Left cardiac atrium (tissue), 4 donors: ENCODE data around the gene LOXHD1. TPM values are rescaled to one million over a fixed set of nuclear protein-coding genes. Genes with fewer than 3 reads are reported as not detected.

Experiments used
- ATAC-seq, 2 donors: fragments of 200-7000 bp; cut with Tn5 transposase; one replicate each; pipeline ENCODE4 v1.9.1; 2020; ENCODE audit warnings: mild to moderate bottlenecking in 2 of 2, moderate library complexity in 2 of 2
- DNase-seq: peaks from one replicate; pipeline ENCODE4 v3.0.0-alpha.2; 2020
- intact Hi-C, 2 donors: fragments of 100-400 bp; cut with DNase I; formaldehyde crosslinking; loops; one replicate each; pipeline versions ENCODE4 v1.14.1 to v1.15.1; 2022 to 2023
- total RNA-seq, 2 donors: library from RNA; stranded (reverse); fragmentation: NEBNext Ultra II Directional; extraction: Animal tissue kit (Norgen Biotek cat#: 25700); gene quantifications; one replicate each; pipeline ENCODE4 v1.2.1, GENCODE V29; 2021
- donor health status: DM: no; HTN: yes; CAD: no.
- donor health status: DM: no; HTN: yes; CAD: no; lungs with severe emphysema.
- donor health status: DM: yes; HTN: yes; CAD: no.
- donor health status: Dilated cardiomyopathy.

The LOXHD1 gene
- total RNA-seq, 2 donors from 2014 or later, result 0.24 to 0.59 TPM

DNA sequence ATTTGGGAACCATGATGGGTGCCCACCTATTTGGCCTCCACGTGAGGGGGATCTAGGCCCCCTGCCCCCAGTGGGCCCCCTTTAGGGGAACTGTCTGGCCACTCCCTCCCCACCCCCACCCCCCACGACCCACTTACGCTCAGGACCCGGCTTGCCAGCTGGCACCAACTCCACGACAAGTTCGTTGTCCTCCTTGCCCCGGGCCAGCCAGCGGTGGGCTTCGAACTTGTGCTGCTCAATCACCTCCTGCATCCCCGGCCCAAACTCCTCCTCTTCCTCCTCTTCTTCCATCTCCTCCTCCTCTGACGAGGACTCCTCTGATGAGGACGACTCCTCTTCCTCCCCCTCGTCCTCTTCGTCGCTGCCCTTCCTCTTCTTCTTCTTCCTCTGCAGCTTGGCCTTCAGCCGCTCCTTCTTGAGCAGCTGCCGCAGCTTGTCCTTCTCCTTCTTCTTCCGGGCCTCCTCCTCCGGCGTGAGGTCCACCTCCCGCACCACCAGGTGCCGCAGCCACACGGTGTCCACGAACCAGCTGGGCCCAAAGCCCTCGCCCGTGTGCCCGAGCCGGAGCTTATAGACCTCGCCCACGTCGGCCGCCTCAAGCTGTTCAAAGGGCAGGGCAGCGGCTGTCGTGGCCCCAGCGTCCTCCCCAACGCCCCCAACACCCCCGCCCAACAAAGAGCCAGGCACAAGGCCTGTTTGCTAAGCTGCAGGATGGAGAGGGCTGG, 96.9 kb downstream of the LOXHD1 start:
- intact Hi-C loops, result loop anchor here in 1 of 2 donors (5.0 kb wide), 1 partner anchor 97 kb away; the partner anchor contains the start of gene LOXHD1
- no peak for DNase-seq
- no peak for ATAC-seq

DNA sequence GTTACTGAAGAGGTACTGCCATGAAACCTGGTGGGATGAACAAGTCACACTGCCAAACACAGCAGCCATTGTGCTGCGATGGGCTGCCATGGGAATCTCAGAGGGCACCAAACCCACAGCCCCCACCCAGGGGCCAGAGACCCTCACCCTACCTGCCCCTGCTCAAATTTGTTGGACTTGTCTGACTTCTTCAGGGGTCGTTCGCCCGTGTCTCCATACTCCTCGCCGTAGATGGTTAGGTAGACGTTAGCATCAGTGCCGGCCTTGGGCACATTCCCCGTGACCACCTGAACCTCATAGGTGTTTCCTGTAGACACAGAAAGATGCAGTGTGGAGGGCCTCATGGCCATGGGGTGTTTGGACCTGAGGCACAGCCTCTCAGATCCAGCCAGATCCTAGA, 97.7 kb downstream of the LOXHD1 start:
- ATAC-seq, result no peak
- DNase-seq, result no peak
- intact Hi-C loops, result loop anchor here in 1 of 2 donors (5.0 kb wide), 1 partner anchor 98 kb away; the partner anchor contains the start of gene LOXHD1

DNA sequence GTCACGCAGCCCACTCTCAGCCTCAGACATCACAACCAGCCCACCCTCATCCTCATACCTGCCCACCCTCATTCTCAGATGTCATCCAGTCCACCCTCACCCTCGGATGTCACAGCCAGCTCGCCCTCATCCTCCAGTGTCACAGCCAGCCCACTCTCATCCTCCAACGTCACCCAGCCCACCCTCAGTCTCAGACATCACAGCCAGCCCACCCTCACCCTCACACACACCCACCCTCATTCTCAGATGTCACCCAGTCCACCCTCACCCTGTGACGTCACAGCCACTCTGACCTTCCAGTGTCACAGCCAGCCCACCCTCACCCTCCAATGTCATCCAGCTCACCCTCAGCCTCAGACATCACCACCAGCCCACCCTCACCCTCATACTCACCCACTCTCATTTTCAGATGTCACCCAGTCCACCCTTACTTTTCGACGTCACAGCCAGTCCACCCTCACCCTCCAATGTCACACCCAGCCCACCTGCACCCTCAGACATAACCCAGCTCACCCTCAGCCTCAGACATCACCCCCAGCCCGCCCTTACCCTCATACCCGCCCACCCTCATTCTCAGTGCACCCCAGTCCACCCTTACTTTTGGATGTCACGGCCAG, 100.3 kb downstream of the LOXHD1 start:
- ATAC-seq (no peak), DNase-seq (no peak)
- intact Hi-C loops, result loop anchor here in 1 of 2 donors (5.0 kb wide), 1 partner anchor 101 kb away; the partner anchor contains the start of gene LOXHD1

DNA sequence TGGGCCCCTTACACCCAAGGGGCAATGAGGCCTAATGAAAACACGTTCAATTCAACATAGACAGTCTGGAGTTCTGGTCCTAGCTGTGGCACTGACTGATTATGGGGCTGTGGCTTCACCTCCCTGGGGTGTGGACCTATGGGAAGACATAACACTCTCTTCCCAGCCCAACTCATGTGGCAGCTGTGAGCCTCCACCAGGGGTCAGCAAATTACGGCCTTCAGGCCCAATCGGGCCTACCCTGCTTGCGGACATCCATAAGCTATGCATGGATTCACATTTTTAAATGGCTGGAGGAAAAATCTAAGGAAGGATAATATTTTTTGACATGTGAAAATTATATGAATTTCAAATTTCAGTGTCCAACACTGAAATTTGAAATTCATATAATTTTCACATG, 101.3 kb downstream of the LOXHD1 start:
- intact Hi-C loops, result loop anchor here (2.0 to 5.0 kb wide), 2 partner anchors 102 to 103 kb away; partner anchors contain the start of gene LOXHD1 (in 1 of the 2)
- DNase-seq (no peak), ATAC-seq (peak; percentile 44 to 65)

DNA sequence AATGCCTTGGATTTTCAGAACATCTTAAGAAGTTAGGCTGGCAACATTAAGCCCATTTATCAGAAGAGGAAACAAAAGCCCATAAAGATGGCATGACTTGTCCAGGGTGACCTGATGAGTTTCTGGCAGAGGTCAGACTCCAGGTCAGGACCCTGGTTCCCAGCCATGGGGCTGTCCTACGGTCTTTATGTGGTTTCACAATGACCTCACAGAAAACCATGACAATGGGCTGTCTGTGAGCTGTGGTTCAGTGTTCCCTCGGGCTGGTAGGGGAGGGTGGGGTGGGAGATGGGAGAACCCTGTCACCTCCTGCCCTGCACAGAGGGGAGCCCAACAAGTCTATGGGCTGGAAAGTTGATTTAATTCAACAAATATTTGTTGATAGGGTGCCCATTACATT, 101.8 kb downstream of the LOXHD1 start:
- DNase-seq (no peak), ATAC-seq (peak in 1 of 2 donors; percentile 22)
- intact Hi-C loops, result loop anchor here (2.0 to 5.0 kb wide), 2 partner anchors 102 to 104 kb away; partner anchors contain the start of gene LOXHD1 (in 1 of the 2)

DNA sequence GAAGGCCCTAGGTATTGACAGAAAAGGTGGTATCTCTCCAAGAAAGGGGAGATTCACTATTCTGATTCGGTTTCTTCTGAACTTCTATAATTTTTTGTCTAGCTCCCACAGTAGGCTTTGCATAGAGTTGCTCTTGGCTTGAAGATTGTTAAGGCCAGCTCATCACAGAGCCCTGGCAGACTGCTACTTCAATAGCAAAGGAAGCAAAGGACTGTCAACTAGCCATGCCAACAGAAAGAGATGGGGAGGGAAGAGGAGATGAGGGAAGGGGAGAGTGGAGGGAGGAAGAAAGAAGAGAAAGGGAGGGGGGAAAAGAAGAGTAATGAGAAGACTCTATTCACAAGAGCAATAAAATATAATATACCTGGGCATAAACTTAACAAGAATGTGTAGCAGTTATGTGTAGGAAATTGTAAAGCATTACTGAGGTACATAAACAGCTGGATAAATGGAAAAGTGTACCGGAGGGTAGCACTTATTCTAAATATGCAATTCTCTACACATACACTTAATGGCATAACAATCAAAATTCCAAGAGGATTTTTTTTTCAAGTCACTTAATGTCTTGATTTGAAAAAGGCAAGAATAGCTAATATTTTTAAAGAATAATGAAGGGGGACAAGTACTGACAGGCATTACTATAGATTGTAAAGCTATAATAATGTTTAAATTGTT, 102.5 kb downstream of the LOXHD1 start:
- no peak for DNase-seq
- no peak for ATAC-seq
- intact Hi-C loops, result loop anchor here (2.0 to 5.0 kb wide), 2 partner anchors 103 to 104 kb away; partner anchors contain the start of gene LOXHD1 (in 1 of the 2)

DNA sequence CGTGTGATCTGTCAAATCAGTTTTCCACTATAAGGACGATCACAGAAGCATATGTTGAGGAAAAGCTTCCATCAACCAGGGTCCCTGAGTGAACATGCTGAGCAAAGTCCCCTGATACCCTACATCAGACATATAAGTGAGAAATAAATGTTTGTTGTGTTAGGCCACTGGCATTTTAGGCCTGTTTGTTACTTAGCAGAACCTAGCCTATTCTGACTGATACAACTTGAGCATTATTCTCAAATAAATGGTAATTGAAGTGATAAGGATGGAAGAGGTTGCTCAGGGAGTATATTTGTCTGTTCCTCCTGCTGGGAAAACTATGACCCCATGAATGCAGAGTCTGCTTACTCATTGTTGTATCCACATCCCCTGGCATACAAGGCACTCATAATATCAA, 106.4 kb downstream of the LOXHD1 start:
- intact Hi-C loops, result no loop called here
- DNase-seq (no peak), ATAC-seq (no peak)

DNA sequence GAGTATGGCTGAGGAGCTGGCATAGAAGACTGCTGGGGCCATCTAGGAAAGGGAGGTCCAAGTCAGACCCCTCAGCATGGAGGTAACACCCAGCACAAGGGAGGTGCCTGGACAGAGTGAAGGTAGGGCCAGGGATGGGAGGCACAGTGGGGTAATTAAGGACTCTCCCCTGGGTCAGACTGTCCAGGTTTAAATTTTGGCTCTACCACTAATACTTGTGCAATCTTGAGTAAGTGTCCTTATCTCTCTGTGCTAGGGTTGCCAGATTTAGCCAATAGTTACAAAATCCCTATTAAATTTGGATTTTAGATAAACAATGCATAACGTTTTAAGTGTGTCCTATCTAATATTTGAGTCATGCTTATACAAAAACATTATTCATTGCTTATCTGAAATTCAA, 109.5 kb downstream of the LOXHD1 start:
- intact Hi-C loops, result loop anchor here in 1 of 2 donors (10.0 kb wide), 1 partner anchor 63 kb away; no protein-coding TSS in a partner anchor
- ATAC-seq (peak in 1 of 2 donors; percentile 86), DNase-seq (no peak)

DNA sequence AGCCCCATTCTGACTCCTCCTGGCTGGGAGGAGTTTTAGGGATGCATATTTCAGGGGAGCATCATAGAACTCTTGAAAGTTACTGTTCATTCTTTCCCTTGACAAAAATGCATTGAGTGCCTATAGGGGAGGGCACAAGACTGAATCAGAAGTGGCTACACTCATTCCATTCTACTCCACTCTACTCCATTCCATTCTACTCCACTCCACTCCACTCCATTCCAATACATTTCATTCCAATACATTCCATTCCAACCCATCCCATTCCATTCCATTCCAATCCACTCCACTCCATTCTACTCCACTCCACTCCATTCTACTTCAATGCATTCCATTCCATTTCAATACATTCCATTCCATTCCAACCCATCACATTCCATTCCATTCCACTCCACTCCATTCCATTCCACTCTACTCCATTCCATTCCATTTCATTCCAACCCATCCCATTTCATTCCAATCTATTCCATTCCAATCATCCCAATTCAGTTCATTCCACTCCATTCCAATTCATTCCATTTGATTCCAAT, 110.8 kb downstream of the LOXHD1 start:
- intact Hi-C loops, result loop anchor here in 1 of 2 donors (10.0 kb wide), 1 partner anchor 61 kb away; no protein-coding TSS in a partner anchor
- no peak for ATAC-seq
- DNase-seq, result no peak

DNA sequence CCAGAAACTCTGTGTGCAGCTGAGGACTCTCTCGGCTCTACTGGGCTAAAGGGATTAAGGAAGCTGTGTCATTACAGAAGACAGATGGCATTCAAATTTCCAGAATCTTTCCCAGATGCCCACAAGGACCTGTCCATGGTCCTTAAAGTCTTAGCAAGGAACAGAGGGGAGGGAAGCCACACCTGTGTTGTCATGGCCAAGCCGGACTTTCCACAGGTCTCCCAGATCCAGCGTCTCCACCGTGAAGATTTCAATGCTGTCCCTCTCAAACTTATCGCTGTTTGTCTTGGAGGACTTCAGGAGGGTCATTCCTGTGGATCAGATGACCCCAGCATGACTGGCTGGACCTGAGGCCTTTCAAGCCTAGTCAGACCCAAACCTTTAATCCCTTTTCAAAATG, 114.5 kb downstream of the LOXHD1 start:
- intact Hi-C loops, result loop anchor here in 1 of 2 donors (10.0 kb wide), 1 partner anchor 58 kb away; no protein-coding TSS in a partner anchor
- DNase-seq (no peak), ATAC-seq (peak in 1 of 2 donors; percentile 23)

DNA sequence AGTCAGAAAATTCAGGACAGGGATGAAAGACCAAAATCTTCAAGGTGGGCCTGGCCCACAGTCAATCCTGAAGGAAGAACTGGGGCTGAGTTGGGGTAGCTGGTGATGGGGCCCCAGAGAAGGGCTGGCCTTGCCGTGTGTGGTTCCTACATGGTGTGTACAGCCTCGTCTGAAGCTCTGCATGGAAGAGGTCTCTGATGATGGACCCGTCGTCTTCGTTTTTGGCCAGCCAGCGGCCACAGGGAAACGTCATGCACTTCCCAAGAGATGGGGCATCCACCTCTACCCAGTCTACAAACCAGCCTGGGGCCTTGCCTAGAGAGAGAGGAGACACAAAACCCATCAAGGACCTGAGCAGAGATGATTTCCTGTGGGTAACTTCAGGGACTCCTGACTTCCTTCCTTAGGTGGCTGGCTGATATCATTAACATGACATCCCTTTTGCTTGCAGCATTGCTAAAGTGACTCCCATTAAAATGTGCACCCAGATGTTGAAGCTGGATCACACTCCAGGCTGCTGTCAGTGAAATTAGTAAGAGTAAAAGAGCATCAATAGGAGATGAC, 115.3 kb downstream of the LOXHD1 start:
- DNase-seq (no peak), ATAC-seq (no peak)
- intact Hi-C loops, result loop anchor here in 1 of 2 donors (10.0 kb wide), 1 partner anchor 57 kb away; no protein-coding TSS in a partner anchor

DNA sequence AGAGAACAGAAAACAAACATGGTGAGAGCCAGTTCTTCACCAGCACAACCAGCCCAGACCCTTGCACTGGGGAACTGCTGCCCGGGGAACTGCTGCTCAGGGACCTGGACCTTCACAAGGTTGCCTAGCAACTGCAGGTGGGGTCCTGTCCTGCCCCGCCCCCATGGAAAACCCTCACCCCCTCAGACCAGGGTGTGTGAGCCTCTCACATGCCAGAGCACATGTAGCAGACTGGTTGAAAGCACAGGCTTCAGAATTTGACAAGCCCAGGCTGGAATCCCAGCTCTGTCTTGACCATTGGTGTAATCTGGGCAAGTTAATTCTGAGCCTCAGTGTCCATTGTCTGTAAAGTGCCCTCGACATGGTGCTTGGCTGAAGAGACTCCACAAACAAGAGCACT, 118.6 kb downstream of the LOXHD1 start:
- no peak for ATAC-seq
- intact Hi-C loops, result no loop called here
- no peak for DNase-seq

DNA sequence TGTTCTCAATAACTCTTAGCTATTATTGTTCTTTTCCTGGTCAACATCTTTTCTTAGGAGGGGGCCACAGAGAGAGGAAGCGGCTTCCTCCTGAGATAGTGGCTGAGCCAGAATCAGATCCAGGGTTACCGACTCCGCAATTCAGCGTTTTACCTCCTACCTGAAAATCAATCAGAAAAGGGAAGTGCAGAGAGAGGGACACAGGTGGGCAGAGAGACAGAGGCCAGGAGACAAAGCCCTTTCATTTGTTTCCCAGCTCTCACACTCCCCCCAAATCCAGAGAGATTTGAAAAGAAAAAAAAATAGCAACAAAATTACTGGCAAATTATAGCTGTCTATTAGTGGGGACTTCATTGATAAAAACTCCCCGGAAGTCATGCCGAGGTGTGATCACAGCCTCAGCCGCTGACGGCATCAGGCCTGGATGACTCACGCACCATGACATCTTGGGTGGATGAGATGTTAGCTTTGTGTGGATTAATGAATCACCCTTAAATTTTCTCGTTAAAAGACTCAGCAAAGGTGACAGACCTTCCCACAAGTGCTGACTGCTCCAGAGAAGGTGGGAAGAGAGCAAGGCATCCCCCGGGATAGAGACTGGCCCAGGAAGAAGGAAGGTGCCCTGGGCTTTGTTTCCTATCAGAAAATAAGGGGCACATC, 120.7 kb downstream of the LOXHD1 start:
- intact Hi-C loops, result no loop called here
- ATAC-seq (peak in 1 of 2 donors; percentile 30), DNase-seq (no peak)

DNA sequence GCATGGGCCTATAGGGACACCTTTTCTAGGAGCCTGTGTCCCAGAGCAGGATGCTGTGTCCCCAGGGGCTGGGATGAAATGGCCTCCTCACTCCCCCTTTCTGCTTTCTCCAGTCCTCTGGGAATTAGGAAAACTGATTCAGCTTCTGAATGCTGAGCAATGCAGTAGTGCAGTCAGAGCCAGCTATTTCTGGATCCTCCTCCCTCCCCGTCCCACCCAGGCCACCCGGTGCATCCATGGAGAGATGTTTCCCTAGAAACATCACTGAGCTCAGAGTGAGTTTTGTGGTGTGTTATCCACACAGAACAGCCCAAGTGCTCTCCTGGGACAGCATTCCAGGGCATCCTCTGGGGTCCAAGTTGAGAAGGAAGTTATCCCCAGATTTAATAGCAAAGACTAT, 125.5 kb downstream of the LOXHD1 start:
- intact Hi-C loops, result no loop called here
- no peak for ATAC-seq
- no peak for DNase-seq

DNA sequence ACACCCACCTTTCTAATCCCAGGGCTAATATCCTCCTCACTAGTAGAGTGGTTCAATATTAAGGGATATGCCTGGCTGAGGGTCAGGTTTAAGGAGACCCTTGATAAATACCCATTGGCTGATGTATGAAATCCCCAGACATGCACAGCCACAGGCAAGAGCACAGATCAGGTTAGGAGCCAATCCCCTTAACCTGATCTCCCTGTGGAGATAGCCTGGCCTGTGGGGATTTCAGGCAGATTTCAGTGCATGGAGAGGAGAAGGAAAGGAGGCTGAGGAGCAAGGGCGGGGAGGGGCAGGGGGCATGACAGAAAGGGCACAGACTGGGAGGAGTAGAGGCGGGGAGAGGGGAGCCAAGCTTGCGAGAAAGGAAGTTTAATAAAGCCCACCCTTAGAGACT, 129.0 kb downstream of the LOXHD1 start:
- DNase-seq (no peak), ATAC-seq (no peak)
- intact Hi-C loops, result no loop called here

DNA sequence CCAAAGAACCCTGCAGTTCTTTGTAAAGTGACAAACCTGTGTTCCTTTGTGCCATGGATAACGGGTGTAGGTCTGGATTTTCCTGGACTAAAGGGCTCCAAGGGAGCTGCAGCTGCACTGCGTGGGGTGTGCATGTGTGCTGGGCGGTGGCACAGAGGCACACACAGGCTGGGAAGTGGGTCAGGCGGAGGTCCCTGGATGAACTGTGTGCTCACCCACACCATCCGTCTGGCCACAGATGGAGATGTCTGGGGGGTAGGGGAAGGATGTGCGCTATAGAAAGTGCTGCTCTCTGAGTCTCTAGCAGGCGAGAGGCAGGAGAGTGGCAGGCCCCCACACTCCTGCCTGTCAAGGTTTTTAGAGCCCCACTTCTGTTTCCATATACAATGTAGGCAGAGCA, 137.2 kb downstream of the LOXHD1 start:
- intact Hi-C loops, result loop anchor here (2.0 to 10.0 kb wide), 4 partner anchors 65 to 355 kb away; no protein-coding TSS in a partner anchor
- ATAC-seq (no peak), DNase-seq (no peak)

DNA sequence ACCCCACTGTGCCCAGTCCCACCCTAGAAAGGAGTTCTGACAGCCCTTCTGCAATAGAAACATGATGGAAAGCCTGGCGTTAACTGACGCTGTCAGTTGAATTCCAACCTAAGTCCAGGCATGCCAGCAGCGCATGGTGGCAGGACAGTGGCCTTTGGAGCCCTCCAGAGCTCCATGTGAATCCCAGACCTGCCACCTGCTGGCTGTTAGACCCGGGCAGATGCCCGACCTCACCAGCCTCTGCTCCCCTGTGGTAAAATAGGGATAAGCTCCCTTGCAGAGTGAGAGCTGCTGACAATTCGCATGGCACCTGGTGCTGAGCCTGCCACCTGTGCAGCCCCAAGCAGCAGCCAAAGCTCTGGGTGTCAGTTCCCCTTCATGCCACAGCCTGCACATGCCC, 138.6 kb downstream of the LOXHD1 start:
- intact Hi-C loops, result loop anchor here (2.0 to 10.0 kb wide), 4 partner anchors 64 to 354 kb away; no protein-coding TSS in a partner anchor
- ATAC-seq (peak; percentile 82 to 84), DNase-seq (peak; percentile 36)

DNA sequence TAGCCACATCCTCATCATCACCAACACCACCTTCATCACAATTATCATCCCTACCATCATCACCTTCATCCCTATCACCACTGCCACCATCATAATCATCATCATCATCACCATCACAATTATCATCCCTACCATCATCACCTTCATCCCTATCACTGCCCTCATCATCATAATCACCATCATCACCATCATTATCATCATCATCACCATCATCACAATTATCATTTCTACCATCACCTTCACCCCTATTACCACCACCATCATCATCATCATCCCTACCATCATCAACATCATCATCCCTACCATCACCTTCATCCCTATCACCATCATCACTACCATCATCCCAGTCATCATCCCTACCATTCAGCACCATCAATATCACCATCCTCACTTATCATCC, 140.5 kb downstream of the LOXHD1 start:
- ATAC-seq (no peak), DNase-seq (no peak)
- intact Hi-C loops, result loop anchor here in 1 of 2 donors (5.0 to 10.0 kb wide), 3 partner anchors 62 to 352 kb away; no protein-coding TSS in a partner anchor
